ENCODE results near the gene DAGLB.
A peak's percentile ranks its signal among the peaks of the same experiment; 100 is the strongest.
"Not testable (repeated sequence)": the region's sequence is repeated elsewhere in the genome, so short reads cannot be mapped to it uniquely, and the experiment has no call there.

The DAGLB gene

DNA sequence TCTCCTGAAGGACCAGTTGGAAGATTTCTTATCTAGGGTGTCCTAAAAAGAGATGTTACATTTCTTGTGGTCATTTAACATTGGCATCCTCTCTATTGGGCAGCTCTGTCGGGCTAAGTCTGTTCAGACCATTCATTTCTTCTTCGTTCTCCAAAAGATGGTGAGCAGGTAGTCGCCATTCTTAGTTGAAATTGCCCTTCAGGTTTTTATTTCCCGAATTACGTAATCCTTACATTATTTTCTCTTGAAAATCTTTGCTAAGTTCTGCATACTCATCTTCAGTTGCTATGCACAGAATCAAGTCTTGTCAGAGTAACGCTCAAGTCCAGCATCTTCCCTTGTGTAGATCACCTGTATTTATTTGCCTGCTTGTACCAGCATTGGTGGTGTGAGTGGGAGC is 53.6 kb downstream of the DAGLB start:
- DNase-seq, result no peak

DNA sequence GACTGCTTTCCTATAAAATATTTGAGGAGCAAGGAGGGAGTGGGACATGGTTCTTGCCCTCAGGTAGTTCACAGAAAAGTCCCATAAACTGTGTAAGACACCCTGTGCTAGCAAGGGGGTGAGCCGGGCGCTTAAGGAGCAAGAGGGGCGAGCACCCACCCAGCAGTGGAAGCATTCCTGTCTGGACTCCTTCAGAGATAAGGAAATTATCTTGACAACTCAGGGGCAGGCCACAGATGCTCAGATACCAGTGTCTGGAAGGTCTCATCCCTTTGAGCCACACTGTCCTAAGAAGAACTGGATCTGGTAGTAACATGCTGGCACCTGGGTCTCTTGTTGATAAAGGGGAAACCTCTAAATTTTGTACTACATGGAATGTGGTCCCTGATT is 54.1 kb downstream of the DAGLB start:
- DNase-seq, result no peak

DNA sequence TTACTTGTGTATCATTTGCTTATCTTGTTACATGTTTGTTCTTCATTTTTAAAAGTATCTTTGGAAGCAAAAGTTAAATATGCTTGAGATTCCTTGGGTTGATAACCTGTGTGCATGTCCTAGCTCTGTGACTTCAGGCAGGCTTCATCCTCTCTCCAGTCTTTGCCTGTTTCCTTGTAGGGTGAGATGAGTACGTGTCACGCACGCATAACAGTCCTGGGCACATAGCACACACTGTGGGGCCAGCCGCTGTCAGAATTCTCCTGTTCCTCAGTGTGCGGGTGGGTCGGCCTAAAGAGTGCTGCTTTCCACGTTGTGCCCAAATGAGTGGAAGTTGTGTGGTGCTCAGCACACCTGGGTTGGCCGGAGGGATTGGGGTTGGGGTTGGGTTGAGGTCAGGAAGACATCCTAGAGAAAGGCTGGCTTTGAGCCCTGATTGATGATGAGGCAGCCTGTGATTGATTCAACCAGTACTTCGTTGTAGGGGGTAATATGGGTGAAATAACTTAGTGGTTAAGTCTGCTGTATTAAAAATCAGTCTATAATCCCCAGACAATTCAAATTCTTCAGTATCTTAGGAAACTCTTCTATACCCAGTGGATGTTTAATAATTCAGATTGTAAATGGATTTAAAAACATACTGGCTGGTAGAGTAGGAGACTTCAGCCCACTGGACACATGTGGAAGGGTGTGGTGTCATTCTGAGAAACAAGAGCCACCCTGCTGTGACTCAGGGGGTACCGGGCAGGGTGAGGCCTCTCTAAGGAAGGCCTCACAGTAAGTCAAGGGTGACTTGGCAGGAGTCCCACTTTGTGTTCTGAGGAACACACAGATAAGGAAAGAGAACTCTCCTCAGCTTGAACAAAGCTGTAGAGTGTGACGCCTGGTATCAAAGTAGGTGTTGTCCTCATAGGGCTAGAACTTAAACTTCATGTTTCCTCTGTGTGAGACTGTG is 54.8 kb downstream of the DAGLB start:
- DNase-seq, result peak; percentile 41

DNA sequence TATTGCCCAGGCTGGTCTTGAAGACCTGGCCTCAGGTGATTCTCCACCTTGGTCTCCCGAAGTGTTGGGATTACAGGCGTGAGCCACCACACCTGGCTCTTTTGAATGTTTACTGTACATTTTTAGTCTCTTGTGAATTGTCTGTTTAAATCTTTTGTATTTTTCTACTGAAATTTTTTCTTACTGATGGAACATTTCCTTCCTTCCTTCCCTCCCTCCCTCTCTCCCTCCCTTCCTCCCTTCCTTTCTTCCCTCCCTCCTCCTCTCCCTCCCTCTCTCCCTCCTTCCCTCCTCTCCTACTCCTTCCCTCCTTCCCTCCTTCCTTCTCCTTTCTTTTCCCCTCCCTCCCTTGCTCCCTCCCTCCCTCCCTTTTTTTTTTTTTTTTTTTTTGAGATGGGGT is 58.0 kb downstream of the DAGLB start:
- no peak for DNase-seq

DNA sequence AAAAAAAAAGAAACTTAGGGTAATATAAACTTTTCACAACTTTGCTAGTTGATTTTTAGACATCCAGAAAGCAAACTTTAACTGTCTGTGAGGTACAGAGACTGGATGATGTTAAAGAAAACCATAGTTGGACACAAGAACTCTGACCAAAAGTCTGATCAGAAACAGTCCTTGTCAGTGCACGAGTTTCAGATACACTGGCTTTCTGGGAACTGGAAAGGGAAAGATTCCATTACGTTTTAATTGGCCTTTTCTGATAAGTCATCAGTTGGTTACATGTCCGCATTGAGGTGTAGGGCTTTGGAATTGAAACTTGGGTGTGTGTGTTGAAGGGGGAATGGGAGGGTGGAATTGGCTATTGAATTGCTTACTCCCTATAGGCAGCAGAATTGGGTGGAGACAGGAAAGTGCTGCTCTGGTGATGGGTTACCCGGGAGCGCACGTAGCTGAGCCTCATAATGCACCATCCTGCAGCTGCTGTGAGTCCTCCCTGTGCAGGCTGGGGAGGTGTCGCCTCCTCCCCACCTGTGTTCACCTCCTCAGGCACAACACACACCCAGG is 59.9 kb downstream of the DAGLB start:
- no peak for DNase-seq

DNA sequence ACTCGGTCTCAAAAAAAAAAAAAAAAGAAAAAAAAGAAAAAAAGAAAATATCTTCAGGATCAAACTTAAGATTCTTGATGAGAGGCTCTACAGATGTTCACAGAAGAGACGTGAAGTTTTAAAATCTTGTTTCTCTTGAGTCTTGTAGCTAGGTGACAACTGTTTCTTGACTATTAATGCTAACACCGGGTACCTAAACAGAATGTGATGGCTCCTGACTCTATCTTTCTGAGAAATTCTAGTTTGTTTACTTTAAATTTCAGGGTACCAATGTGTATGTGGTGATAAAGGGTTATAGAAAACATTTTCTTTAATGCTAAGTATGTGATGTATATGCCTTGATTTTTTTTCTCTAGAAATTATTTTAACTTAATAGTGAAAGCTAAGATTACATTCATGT is 61.0 kb downstream of the DAGLB start:
- DNase-seq, result no peak

DNA sequence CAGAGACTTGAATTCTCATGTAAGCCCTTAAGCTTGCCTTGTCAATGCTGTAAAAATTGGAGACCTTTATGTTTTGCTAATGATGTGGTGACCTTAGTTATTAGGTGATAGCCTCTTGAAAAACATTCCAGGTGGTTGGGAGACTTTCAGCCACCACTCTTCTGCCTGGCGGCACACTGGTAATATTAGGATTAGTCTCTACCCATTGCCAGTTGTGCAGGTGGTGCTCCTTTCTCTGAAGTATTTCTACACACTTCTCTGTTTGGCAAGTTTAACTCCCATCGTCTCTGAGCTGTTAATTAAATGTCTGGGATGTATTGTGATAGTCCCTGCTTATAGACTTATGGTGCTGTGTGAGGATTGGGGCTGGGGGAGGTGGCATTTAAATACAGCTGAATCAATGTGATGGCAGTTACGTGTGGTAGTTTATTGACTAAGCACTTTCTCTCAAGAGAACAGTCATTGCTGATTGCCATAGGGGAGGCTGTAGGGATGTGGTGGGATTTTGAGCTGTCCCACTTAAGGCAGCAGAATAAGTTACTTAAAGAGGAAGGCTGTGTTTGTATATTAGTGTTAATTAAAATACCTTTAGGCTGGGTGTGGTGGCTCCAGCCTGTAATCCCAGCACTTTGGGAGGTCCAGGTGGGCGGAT is 61.7 kb downstream of the DAGLB start:
- no peak for DNase-seq

DNA sequence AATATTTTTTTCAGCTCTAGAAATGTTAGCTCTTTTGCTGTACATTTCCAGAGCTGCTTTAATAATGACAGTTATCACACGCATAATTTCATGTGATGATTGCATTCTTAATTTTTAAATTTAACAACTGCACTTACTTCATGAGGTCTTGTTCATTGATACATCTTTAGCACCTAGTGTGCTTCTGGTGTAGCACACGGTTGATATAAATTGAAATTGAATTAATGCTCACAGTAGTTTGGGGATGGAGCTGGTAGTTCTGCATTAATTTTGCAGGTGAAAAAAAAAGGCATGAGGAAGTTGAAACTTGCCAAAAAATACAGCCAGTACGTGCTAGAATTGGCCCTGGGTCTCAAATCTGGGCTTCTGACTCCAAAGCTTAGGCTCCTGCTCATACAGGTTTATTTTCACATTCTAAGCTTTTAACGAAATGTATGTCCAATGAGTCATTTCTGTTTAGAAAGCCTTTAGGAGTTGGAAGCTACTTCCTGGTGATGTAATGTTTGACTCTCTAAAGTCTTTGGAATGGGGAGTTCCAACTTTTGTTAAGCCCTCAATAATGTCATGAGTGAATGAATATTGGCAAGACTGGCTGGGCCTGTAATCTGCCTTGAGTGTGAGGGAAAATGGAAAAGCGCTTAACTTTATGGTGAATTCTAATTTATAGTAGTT is 62.5 kb downstream of the DAGLB start:
- DNase-seq, result no peak

DNA sequence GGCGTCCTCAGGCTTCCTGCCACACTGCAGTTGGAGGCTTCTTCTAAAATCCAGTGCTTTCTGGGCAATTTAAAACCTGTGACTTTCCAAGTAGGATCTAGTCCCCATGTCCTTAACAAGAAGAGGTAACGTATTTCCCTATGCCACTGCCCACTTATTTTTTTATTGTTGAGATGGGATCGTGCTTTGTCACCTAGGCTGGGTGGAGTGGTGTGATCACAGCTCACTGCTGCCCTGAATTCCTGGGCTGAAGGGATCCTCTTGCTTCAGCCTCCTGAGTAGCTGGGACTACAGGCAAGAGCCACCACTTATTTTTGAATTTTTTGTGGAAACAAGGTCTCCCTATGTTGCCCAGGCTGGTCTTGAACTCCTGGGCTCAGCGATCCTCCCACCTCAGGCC is 63.4 kb downstream of the DAGLB start:
- no peak for DNase-seq

DNA sequence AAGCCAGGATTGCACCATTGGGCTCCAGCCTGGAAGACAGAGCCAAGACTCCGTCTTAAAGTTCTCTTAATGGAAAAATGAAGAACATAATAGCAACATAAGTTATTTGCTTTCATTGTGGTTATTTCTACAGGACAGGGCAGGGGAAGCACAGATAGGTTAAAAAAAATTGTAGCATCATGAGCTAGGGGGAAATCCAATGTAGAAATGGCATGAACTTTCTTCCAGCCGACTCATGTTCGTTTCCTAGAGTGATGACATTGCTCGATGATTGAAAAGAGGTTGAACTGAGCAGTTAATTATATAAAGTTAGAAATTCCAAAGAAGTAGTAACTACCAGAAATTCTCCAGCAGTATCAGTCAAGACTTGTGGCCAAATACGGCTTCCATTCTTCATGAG is 64.9 kb downstream of the DAGLB start:
- DNase-seq, result no peak

DNA sequence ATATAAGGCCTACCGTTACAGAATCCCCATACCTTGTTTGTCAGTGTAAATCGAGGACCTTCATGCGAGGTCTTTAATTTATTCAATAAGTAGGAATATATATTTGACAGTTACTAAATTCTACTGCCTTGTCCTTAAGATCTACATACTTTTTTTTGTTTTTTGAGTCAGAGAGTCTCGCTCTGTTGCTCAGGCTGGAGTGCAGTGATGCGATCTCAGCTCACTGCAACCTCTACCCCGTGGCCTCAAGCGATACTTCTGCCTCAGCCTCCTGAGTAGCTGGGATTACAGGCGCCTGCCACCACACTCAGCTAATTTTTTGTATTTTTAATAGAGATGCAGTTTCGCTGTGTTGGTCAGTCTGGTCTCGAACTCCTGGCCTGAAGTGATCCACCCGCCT is 65.9 kb downstream of the DAGLB start:
- DNase-seq, result not testable (repeated sequence)

DNA sequence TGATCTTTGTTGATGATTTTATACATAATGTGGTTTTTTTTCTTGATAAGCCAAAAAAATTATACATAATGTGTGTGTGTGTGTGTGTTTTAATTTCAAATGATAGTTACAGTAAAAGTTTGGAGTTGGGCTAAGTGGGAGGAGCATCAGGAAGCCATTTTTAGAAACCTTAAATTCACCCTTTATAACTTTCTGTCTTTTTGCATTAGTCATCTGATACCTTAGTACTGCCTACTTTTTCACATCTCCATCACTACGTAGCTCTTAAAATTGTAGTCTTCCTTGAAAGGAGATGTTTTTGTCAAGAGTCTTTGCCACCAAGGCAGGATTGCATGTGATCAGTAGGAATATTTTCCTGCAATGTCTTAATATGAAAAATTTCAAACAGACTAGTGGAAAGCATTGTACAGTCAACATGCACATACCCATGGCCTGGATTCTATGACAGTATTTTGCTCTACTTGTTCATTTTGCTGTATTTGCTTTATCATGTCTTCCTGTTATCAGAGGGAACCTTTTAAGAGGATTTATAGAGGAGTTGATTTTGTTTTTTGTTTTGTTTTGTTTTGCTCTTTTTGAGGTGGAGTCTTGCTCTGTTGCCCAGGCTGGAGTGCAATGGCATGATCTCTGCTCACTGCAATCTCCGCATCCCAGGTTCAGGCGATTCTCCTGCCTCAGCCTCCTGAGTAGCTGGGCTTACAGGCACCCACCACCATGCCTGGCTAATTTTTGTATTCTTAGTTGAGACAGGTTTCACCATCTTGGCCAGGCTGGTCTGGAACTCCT is 67.3 kb downstream of the DAGLB start:
- no peak for DNase-seq

DNA sequence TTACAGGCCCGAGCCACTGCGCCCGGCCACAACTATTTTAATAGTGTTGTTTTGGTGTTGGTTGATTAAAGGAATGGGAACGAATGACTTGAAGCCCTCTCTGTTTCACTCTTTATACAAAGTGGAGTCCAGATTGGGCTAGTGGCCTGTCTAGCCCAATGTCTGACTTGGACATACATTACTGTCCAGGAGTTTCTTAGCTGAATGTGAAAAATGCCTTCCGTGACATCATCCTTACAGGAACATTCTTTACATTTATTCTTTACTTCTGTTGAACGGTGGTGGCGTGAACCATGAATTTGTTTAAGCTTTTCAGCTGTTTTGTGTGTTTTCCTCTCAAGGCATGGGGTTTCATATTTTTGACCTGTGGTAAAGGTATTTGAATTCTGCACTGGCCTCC is 67.9 kb downstream of the DAGLB start:
- no peak for DNase-seq

DNA sequence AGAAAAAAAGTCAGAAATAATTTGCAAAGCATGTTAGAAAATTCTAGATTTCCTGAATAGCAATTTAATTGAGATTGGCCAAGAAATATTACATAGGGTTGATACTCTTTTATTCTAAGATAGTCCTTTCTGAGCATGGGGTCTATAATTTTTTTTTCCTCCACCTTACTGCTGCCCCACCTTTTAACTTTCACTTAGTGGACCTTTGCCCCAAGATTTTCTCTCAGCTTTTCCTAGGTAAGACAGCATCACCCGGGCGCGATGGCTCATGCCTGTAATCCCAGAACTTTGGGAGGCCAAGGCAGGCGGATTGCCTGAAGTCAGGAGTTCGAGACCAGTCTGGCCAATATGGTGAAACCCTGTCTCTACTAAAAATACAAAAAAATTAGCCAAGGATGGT is 69.2 kb downstream of the DAGLB start:
- not testable (repeated sequence) for DNase-seq

DNA sequence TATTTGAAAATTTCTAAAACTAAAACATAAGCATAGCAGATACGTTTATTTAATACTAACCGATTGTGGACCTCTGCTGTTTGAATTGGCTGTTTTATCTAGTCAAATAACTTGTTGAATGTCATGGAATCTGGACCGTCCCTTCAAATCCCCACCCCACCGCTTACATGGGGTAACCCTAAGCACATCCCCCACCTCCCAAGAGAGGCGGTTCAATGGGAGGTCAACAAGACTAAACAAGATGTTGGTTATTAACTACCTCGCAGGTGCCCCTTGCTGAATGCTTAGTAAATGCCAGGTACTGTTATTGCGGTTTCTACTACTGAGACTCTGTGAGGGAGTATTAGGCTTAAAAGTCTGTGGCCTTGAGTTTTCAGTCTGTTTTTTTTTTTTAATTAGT is 70.9 kb downstream of the DAGLB start:
- DNase-seq, result no peak

DNA sequence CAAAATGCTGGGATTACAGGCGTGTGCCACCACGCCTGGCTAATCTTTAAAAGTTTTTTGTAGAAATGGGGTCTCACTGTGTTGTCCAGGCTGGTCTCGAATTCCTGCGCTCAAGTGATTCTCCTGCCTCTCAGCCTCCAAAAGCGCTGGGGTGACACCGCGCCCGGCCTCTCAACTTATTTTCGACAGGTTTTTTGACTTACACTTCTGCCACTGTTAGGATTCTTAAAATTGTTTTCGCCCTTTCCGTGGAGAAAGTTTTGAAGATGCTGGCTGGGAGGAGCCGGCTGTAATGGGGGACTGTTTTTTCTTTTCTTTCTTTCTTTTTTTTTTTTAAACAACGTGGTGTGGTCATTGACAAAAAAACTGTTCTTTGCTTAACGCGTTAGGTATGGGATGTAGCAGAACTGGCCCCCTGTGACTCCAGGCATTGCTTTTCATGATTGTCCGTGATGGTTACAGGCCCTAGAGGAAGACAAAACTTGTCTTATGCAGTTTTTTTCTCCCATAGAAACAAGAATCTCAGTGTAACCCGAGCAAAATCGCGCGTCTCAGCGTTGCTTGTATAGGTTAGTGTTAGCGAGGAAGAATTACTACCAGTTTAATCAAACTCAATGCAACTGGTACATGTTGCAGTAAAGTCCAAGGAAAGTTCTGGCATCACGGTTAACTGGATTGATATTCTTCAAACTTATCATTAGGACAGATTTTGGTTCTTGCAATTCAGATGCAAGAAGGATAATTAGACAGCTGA is 72.2 kb downstream of the DAGLB start:
- no peak for DNase-seq

DNA sequence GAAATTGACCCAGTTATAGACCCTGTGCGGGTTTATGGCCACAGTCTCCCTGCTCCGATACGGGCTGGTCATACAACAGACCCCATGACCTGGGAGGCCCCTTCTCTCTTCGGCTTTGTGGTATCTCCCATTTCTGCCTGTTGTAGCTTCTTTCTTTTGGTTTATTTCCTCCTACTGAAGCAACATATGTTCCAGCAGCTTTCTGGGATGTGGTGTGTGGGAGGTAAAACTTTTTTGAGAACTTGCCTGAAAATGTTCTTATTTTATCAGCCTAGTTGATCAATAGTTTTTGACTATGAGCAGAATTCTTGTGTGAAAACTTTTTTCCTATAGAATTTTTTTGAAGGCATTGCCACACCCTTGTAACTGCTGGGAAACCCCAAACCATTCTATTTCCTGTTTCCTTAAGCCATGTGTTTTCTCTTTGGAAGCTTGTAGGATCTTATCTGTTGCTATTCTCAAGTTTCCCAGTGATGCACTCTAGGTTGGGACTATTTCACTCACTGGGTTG is 80.0 kb downstream of the DAGLB start:
- no peak for DNase-seq

DNA sequence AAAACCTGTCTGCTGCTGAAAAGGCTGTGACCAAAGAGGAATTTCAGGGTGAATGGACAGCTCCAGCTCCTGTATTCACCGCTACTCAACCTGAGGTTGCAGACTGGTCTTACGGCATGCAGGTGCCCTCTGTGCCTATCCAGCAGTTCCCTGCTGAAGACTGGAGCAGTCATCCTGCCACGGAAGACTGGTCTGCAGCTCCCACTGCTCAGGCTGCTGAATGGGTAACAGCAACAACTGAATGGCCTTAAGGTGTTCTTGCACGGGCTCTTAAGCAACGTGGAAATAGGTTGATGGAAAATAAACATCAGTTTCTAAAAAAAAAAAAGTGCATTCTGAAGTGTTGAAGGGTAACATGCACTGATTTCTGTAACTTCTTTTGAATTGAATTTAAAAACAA is 82.3 kb downstream of the DAGLB start:
- DNase-seq, result no peak

DNA sequence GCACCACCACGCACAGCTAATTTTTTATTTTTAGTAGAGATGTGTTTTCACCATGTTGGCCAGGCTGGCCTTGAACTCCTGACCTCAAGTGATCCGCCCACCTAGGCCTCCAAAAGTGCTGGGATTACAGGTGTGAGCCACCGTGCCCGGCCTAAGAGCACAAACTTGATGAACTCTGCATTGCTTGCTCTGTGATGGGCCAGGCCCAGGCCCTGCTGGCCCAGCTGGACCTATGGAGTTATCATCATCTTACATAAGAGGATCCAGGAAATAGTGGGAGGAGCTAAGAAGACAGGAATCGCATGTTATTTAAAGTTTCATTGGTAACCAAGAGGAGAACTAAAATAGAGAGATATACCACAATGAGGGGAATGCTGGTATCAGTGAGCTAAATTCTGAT is 86.9 kb downstream of the DAGLB start:
- no peak for DNase-seq

DNA sequence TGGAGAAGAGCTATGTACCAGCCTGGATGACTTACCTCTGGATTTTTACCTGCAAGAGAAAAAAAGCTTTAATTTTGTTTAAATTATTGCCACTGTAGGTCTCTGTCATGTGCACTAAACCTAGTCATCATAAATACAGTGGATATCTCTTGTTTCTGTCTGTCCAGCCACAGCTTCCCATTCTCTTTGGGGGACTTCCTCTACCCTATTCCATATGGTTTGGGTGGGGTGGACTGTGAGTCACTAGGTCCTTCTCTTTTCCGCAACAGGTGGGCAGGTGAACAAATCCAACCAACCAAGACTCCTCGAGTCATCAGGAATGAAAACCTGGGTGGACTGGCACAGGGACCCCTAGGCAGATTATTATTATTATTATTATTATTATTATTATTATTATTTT is 88.0 kb downstream of the DAGLB start:
- no peak for DNase-seq
